OCI-LY7 (cell line): ENCODE data around the gene DEGS1. TPM values are rescaled to one million over a fixed set of nuclear protein-coding genes. Genes with fewer than 3 reads are reported as not detected.

Experiments
- BruUV-seq: library from RNA; stranded (reverse); fragments of 400-500 nt; replicated peaks from 2 replicates; lab custom pipeline; 2021; lab: Mats Ljungman, UMichigan
- CTCF ChIA-PET: fragments of 300-600 bp; sonication (Branson Sonifier 250); formaldehyde crosslinking; loops from one replicate; lab custom pipeline; 2022; ENCODE audit warnings: antibody characterized with exemption; ENCODE audit not compliant: unreplicated experiment; lab: Charles Lee
- POLR2A ChIA-PET: fragments of 300-600 bp; sonication (Branson Sonifier 250); formaldehyde crosslinking; loops from one replicate; lab custom pipeline; 2022; ENCODE audit warnings: antibody characterized with exemption; lab: Charles Lee
- DNase-seq: peaks from one replicate; pipeline ENCODE4 v3.0.0-alpha.2; 2015; ENCODE audit warnings: low spot score
- H2AFZ ChIP-seq: fragments of 200-600 bp; sonication (generic), shearing (Covaris generic); 2 replicates; pipeline ENCODE4 v1.6.1; 2014; ENCODE audit warnings: mild to moderate bottlenecking, antibody characterized with exemption, low read length, moderate library complexity
- H3K27ac ChIP-seq: fragments of 200-600 bp; sonication (generic); 2 replicates; pipeline ENCODE4 v1.5.1; 2014; ENCODE audit warnings: mixed run types, low read depth, mild to moderate bottlenecking, moderate library complexity, low read length, inconsistent platforms; ENCODE audit not compliant: poor library complexity, severe bottlenecking
- H3K36me3 ChIP-seq: fragments of 200-600 bp; sonication (generic); 2 replicates; pipeline ENCODE4 v1.6.1; 2014; ENCODE audit warnings: mild to moderate bottlenecking, antibody characterized with exemption, low read length, moderate library complexity, mixed read lengths; ENCODE audit not compliant: insufficient read depth
- H3K4me1 ChIP-seq: fragments of 200-600 bp; sonication (generic); 2 replicates; pipeline ENCODE4 v1.5.1; 2014; ENCODE audit warnings: mild to moderate bottlenecking, low read length; ENCODE audit not compliant: insufficient read depth, poor library complexity, severe bottlenecking
- H3K4me2 ChIP-seq: fragments of 200-600 bp; sonication (generic); 2 replicates; pipeline ENCODE4 v1.6.1; 2014; ENCODE audit warnings: mild to moderate bottlenecking, low read length
- H3K4me3 ChIP-seq: fragments of 200-600 bp; sonication (generic); 2 replicates; pipeline ENCODE4 v1.5.1; 2014; ENCODE audit warnings: mild to moderate bottlenecking, low read depth, low read length; ENCODE audit not compliant: poor library complexity, severe bottlenecking
- H3K79me2 ChIP-seq: fragments of 200-600 bp; sonication (generic); 2 replicates; pipeline ENCODE4 v1.6.1; 2016; ENCODE audit warnings: low read depth, mild to moderate bottlenecking, low read length, moderate library complexity, mixed read lengths; ENCODE audit not compliant: insufficient read depth
- H3K9me2 ChIP-seq: fragments of 200-600 bp; sonication (generic); 2 replicates; pipeline ENCODE4 v1.6.1; 2016; ENCODE audit warnings: mild to moderate bottlenecking, low read length, mixed read lengths; ENCODE audit not compliant: insufficient read depth
- H3K9me3 ChIP-seq: fragments of 200-600 bp; sonication (generic); 2 replicates; pipeline ENCODE4 v1.6.1; 2014; ENCODE audit warnings: mild to moderate bottlenecking, mixed run types, low read length, mixed read lengths
- H4K20me1 ChIP-seq: fragments of 200-600 bp; sonication (generic); 2 replicates; pipeline ENCODE4 v1.6.1; 2014; ENCODE audit warnings: mild to moderate bottlenecking, antibody characterized with exemption, low read length, moderate library complexity, mixed read lengths; ENCODE audit not compliant: insufficient read depth
- CTCF ChIP-seq: fragments of 200-600 bp; sonication (generic); conservative IDR thresholded peaks from 2 replicates; pipeline ENCODE4 v1.5.1; 2014; ENCODE audit warnings: mild to moderate bottlenecking, antibody characterized with exemption, low read length, moderate library complexity, mixed read lengths
- EZH2phosphoT487 ChIP-seq: fragments of 200-600 bp; sonication (generic); IDR thresholded peaks from 2 replicates; pipeline ENCODE4 v1.6.1; 2018; ENCODE audit warnings: low read depth, borderline replicate concordance, mild to moderate bottlenecking, mixed run types, antibody characterized with exemption, low read length, moderate library complexity, mixed read lengths
- intact Hi-C: fragments of 100-400 bp; cut with micrococcal nuclease; formaldehyde crosslinking; loops from one replicate; pipeline ENCODE4 v1.10.0; 2022; ENCODE audit not compliant: unreplicated experiment
- total RNA-seq, 2 experiments: library from RNA; depleted of rRNA in 1 of 2; stranded (reverse); fragments of >200 nt in 1 of 2; shearing (Covaris generic) in 1 of 2; gene quantifications; 2 replicates each; pipeline ENCODE4 v1.2.3, GENCODE V29; 2014 to 2022

DEGS1 gene
- total RNA-seq, 2 experiments from 2014 or later, result 34.8 to 53.2 TPM

GRCh38 chr1:224235813-224236493 lies 52.9 kb downstream of the DEGS1 start:
- ChIA-PET CTCF (interaction anchor here (0.9 kb wide), 1 partner anchor 24 kb away, joined by 3 read pairs; no protein-coding TSS in a partner anchor), POLR2A (interaction anchor here (0.6 to 2.4 kb wide), 6 partner anchors 9 to 57 kb away, joined by 3 to 9 read pairs (median 5); no protein-coding TSS in a partner anchor)
- BruUV-seq, result no TSS peak
- intact Hi-C loops, result no loop called here
- peaks cover 51% of the 10 kb centered on the region for H3K36me3 ChIP-seq
- H3K27ac ChIP-seq, result peak overlapping the region; percentile 55
- no peak overlapping the region for H2AFZ ChIP-seq
- H3K9me2 ChIP-seq, result no peaks in the 10 kb centered on the region
- H4K20me1 ChIP-seq, result no peaks in the 10 kb centered on the region
- no peak overlapping the region for H3K4me3 ChIP-seq
- no peaks in the 10 kb centered on the region for H3K79me2 ChIP-seq
- TF ChIP-seq CTCF, result no peak
- TF ChIP-seq EZH2phosphoT487, result no peak
- peaks cover 20% of the 10 kb centered on the region for H3K4me1 ChIP-seq
- peak overlapping the region; percentile 45 for H3K4me2 ChIP-seq
- no peaks in the 10 kb centered on the region for H3K9me3 ChIP-seq
- DNase-seq, result peak; percentile 48

- TF ChIP-seq CTCF (no peak), EZH2phosphoT487 (no peak)
- Histone ChIP-seq H3K4me2 (no peak overlapping the region), H4K20me1 (no peaks in the 10 kb centered on the region), H3K27ac (no peak overlapping the region), H3K9me2 (no peaks in the 10 kb centered on the region), H3K79me2 (no peaks in the 10 kb centered on the region), H2AFZ (no peak overlapping the region), H3K4me1 (peaks cover 20% of the 10 kb centered on the region), H3K9me3 (no peaks in the 10 kb centered on the region), H3K4me3 (no peak overlapping the region), H3K36me3 (peaks cover 53% of the 10 kb centered on the region; the same call in 1 of the 2 replicates)
- ChIA-PET CTCF (interaction anchor here (0.6 to 0.9 kb wide), 2 partner anchors 23 to 25 kb away, joined by 3 to 4 read pairs; no protein-coding TSS in a partner anchor), POLR2A (interaction anchor here (0.6 to 2.4 kb wide), 8 partner anchors 8 to 98 kb away, joined by 3 to 8 read pairs (median 4); no protein-coding TSS in a partner anchor)
- no TSS peak for BruUV-seq
- intact Hi-C loops, result no loop called here
- DNase-seq, result no peak
Observed at GRCh38 chr1:224237119-224237881, 54.3 kb downstream of the DEGS1 start.
